WERI-Rb-1 (cell line): ENCODE measurements around the gene RSPH6A.
A peak's percentile ranks its signal among the peaks of the same experiment; 100 is the strongest.

Source experiments
- DNase-seq: peaks from one replicate; pipeline ENCODE4 v3.0.0-alpha.2; 2020
- H3K27ac ChIP-seq: fragments of 250-450 bp; sonication (Bioruptor Pico); 2 replicates; pipeline ENCODE4 v1.5.1; 2020; ENCODE audit warnings: mild to moderate bottlenecking, moderate library complexity
- H3K27me3 ChIP-seq: fragments of 250-450 bp; sonication (Bioruptor Pico); 2 replicates; pipeline ENCODE4 v1.5.1; 2021; ENCODE audit warnings: mild to moderate bottlenecking, low read depth, moderate library complexity; ENCODE audit not compliant: insufficient read depth, severe bottlenecking
- H3K36me3 ChIP-seq: fragments of 250-450 bp; sonication (Bioruptor Pico); 2 replicates; pipeline ENCODE4 v1.5.1; 2020; ENCODE audit warnings: mild to moderate bottlenecking, moderate library complexity
- H3K4me3 ChIP-seq: 2 replicates; pipeline ENCODE4 v1.5.1; 2011; ENCODE audit warnings: low read depth, mild to moderate bottlenecking, control low read depth, low read length
- H3K9me3 ChIP-seq: fragments of 250-450 bp; sonication (Bioruptor Pico); 2 replicates; pipeline ENCODE4 v1.5.1; 2021; ENCODE audit warnings: mild to moderate bottlenecking, moderate library complexity; ENCODE audit not compliant: severe bottlenecking
- TF ChIP-seq, protein P1 (sequence below): IDR thresholded peaks from 2 replicates; pipeline ENCODE4 v1.5.1; 2011; ENCODE audit warnings: low read depth, mild to moderate bottlenecking, control low read depth, inconsistent platforms, low read length

Gene RSPH6A

GRCh38 chr19:45779231-45780145, 35.6 kb downstream of the RSPH6A start:
- no peaks in the 10 kb centered on the region for H3K9me3 ChIP-seq
- peak; percentile 72 for DNase-seq
- no peak overlapping the region; the same call in 1 of the 2 replicates for H3K27ac ChIP-seq
- no peaks in the 10 kb centered on the region for H3K27me3 ChIP-seq
- H3K36me3 ChIP-seq: peaks cover 11% of the 10 kb centered on the region; the same call in 1 of the 2 replicates
- TF ChIP-seq, protein P1, sequence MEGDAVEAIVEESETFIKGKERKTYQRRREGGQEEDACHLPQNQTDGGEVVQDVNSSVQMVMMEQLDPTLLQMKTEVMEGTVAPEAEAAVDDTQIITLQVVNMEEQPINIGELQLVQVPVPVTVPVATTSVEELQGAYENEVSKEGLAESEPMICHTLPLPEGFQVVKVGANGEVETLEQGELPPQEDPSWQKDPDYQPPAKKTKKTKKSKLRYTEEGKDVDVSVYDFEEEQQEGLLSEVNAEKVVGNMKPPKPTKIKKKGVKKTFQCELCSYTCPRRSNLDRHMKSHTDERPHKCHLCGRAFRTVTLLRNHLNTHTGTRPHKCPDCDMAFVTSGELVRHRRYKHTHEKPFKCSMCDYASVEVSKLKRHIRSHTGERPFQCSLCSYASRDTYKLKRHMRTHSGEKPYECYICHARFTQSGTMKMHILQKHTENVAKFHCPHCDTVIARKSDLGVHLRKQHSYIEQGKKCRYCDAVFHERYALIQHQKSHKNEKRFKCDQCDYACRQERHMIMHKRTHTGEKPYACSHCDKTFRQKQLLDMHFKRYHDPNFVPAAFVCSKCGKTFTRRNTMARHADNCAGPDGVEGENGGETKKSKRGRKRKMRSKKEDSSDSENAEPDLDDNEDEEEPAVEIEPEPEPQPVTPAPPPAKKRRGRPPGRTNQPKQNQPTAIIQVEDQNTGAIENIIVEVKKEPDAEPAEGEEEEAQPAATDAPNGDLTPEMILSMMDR: 0 out of 2 replicates have a peak, but pooled peaks have one; percentile 8
- no peak overlapping the region for H3K4me3 ChIP-seq

GRCh38 chr19:45778010-45778661, 37.0 kb downstream of the RSPH6A start:
- Histone ChIP-seq H3K4me3 (no peak overlapping the region), H3K36me3 (peaks cover 11% of the 10 kb centered on the region; the same call in 1 of the 2 replicates), H3K27me3 (no peaks in the 10 kb centered on the region), H3K9me3 (no peaks in the 10 kb centered on the region), H3K27ac (no peak overlapping the region)
- TF ChIP-seq, protein P1: no peak
- DNase-seq: no peak

GRCh38 chr19:45777395-45777961, 37.6 kb downstream of the RSPH6A start:
- H3K27ac ChIP-seq: no peak overlapping the region
- DNase-seq: no peak
- no peaks in the 10 kb centered on the region for H3K27me3 ChIP-seq
- TF ChIP-seq, protein P1: no peak
- H3K4me3 ChIP-seq: no peak overlapping the region
- no peaks in the 10 kb centered on the region for H3K9me3 ChIP-seq
- H3K36me3 ChIP-seq: peaks cover 11% of the 10 kb centered on the region; the same call in 1 of the 2 replicates

DNA sequence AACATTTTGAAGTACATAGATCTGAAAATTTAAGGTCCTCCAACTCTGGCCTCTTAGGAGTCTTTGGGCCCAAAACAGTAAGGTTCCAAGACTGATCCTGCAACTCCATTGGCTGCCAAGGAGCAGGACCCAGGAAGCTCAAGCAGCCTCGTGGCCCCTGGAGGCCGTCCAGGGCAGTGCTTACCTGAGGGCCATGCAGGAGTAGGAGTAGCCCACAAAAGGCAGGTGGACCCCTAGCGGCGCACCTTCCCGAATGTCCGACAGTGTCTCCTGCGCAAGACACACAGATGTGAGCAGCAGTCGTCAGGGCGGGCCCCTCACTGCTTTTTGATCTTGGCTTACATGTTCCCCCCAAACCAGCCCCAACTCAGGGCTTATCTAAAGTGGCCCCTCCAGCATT, 40.3 kb downstream of the RSPH6A start:
- Histone ChIP-seq H3K27me3 (no peaks in the 10 kb centered on the region), H3K9me3 (no peaks in the 10 kb centered on the region), H3K4me3 (no peak overlapping the region), H3K27ac (no peak overlapping the region), H3K36me3 (peaks cover 11% of the 10 kb centered on the region; the same call in 1 of the 2 replicates)
- TF ChIP-seq, protein P1: no peak; the same call in 1 of the 2 replicates
- DNase-seq: no peak

GRCh38 chr19:45773384-45773783, 41.7 kb downstream of the RSPH6A start:
- no peak overlapping the region for H3K27ac ChIP-seq
- DNase-seq: no peak
- peaks cover 8% of the 10 kb centered on the region; the same call in 1 of the 2 replicates for H3K36me3 ChIP-seq
- no peak overlapping the region for H3K4me3 ChIP-seq
- H3K9me3 ChIP-seq: no peaks in the 10 kb centered on the region
- H3K27me3 ChIP-seq: no peaks in the 10 kb centered on the region
- TF ChIP-seq, protein P1: no peak
